ENCODE data around the gene CDX1.

Gene CDX1

GRCh38 chr5:150163547-150164059 lies 3.0 kb upstream of the CDX1 start:
- no peak for DNase-seq

- DNase-seq: no peak
Measured at GRCh38 chr5:150164211-150164980, 2.2 kb upstream of the CDX1 start.

- no peak for DNase-seq
Measured at GRCh38 chr5:150166037-150166649, 435 bp upstream of the CDX1 start.

- DNase-seq: no peak
Measured at GRCh38 chr5:150167512-150167850, 903 bp downstream of the CDX1 start.

GRCh38 chr5:150167908-150168307 lies 1.3 kb downstream of the CDX1 start:
- DNase-seq: no peak

GRCh38 chr5:150168864-150169263 lies 2.3 kb downstream of the CDX1 start:
- DNase-seq: no peak

GRCh38 chr5:150172145-150172544 lies 5.6 kb downstream of the CDX1 start:
- no peak for DNase-seq

- DNase-seq: no peak
Measured at GRCh38 chr5:150172556-150172955, 6.0 kb downstream of the CDX1 start.

GRCh38 chr5:150173161-150173560 lies 6.6 kb downstream of the CDX1 start:
- DNase-seq: no peak

GRCh38 chr5:150174285-150174684 lies 7.7 kb downstream of the CDX1 start:
- DNase-seq: no peak

GRCh38 chr5:150175076-150175475 lies 8.5 kb downstream of the CDX1 start:
- DNase-seq: no peak

GRCh38 chr5:150175536-150175935 lies 9.0 kb downstream of the CDX1 start:
- DNase-seq: no peak

- DNase-seq: no peak
Measured at GRCh38 chr5:150176745-150177477, 10.3 kb downstream of the CDX1 start.

GRCh38 chr5:150177721-150178120 lies 11.1 kb downstream of the CDX1 start:
- DNase-seq: no peak

- no peak for DNase-seq
Measured at GRCh38 chr5:150178262-150178661, 11.7 kb downstream of the CDX1 start.

- DNase-seq: no peak
Measured at GRCh38 chr5:150179019-150179620, 12.5 kb downstream of the CDX1 start.

- DNase-seq: no peak
Measured at GRCh38 chr5:150180241-150181026, 13.9 kb downstream of the CDX1 start.

- no peak for DNase-seq
Measured at GRCh38 chr5:150181027-150181426, 14.4 kb downstream of the CDX1 start.

- DNase-seq: no peak
Measured at GRCh38 chr5:150181766-150182545, 15.4 kb downstream of the CDX1 start.

GRCh38 chr5:150182774-150183173 lies 16.2 kb downstream of the CDX1 start:
- DNase-seq: no peak

- no peak for DNase-seq
Measured at GRCh38 chr5:150183436-150183835, 16.9 kb downstream of the CDX1 start.

- DNase-seq: no peak
Measured at GRCh38 chr5:150184006-150184405, 17.4 kb downstream of the CDX1 start.

All from activated CD4-positive, alpha-beta T cell treated with anti-CD3 and anti-CD28 coated beads for 4 hours (primary cell).